GM18870 (cell line): ENCODE data around the gene TFF2.

Experiments used
- ATAC-seq: cut with Tn5 transposase; IDR thresholded peaks from one replicate; pipeline ENCODE4 v1.9.1; 2021; ENCODE audit warnings: moderate library complexity; ENCODE audit not compliant: unreplicated experiment

Gene TFF2

DNA sequence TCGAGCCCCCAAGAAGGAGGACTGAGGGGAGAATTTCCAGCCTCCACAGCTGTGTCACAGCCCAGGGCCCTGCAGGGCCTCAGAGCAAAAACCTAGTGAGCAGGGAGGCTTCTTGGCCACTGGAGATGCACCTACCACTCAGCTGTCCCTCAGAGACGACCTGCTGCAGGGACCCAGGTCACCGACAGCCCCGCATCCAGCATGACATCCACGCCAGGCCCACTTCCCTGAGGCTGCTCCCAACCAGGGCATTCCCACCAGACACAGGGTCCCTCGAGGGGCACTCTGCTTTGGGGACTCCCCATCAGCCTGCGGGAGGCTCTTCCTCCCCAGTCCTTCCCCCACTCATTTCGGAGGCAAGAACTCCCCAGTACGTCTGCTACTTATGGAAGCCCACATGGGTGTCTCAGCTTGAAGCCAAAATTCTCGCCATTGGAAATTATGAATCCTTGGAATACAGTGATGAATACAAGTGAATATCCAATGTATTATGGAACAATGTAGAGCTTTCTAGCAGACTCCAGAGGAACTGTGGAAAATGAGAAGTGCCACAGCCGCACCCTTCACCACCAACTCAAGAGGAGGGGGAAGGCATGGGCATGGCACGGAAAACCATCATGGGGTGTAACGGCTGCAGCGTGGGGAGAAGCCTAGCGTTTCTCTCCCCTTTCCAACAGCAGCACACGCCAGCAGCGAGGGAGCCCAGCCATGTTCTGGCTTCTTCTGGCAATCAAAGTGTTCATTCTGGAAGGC is 42.5 kb downstream of the TFF2 start:
- ATAC-seq: no peak

DNA sequence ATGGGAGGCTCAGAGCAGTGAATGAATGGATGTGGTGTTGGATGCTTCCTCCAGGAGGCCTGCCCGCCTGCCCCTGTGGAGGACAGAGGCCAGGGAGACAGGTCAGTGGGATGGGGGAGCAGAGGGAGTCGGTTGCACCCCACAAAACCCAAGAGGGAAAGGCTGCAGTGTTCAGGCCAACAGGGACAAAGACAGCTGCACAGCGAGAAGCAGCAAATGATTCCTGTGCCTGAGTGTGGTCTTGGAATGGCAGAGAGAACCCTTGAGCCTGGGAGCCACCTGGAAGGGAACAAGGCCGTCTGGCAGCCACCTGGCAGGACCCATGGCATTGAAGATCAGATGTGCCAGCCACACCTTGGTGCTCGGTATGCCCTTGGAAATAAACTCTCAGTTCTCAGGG is 43.7 kb downstream of the TFF2 start:
- no peak for ATAC-seq

DNA sequence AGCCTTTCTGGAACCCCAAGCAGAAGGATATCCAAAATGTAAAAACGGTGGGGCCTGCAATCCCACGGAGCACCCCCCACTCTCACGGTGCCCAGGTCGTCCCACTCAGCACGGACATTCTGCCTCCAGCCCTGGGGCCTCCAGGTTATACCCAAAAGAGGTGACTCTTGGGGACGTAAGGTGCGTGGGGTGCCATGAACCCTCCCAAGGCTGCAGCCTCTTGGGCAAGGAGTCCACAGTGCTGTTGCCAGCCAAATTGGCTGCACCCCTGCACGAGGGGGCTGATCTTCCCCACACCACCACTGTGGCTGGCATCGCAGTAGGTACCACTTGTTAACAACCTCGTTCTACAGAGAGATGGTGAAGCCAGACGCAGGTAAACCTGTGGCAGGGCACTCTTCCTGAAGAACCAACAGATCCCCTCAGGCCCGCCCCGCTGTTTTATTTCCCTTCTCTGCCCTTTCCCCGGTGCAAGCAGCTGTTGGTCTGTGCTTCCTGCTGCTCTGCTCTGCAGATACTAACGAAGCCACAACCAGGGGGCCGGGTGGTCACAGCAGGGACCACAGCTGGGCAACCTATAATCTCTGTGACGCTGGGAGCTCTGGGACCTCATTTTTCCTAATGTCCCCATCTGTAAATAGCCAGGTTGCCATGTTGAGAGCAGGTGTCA is 44.3 kb downstream of the TFF2 start:
- ATAC-seq: no peak

DNA sequence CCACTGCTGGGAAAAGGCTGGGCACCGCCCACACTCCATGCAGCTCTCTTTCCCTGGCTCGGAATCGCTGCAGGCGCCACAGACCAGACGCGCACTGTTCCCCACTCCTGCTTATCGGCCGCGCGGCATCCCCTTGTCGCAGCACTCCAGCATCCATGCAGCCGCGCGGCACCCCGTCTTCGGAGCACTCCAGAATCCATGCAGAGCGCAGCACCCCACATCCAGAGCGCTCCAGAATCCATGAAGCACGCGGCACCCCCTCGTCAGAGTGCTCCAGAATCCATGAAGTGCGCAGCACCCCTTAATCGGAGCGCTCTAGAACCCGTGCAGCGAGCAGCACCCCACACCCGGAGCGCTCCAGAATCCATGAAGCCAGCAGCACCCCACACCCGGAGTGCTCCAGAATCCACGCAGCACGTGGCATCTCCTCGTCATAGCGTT is 45.1 kb downstream of the TFF2 start:
- ATAC-seq: no peak

DNA sequence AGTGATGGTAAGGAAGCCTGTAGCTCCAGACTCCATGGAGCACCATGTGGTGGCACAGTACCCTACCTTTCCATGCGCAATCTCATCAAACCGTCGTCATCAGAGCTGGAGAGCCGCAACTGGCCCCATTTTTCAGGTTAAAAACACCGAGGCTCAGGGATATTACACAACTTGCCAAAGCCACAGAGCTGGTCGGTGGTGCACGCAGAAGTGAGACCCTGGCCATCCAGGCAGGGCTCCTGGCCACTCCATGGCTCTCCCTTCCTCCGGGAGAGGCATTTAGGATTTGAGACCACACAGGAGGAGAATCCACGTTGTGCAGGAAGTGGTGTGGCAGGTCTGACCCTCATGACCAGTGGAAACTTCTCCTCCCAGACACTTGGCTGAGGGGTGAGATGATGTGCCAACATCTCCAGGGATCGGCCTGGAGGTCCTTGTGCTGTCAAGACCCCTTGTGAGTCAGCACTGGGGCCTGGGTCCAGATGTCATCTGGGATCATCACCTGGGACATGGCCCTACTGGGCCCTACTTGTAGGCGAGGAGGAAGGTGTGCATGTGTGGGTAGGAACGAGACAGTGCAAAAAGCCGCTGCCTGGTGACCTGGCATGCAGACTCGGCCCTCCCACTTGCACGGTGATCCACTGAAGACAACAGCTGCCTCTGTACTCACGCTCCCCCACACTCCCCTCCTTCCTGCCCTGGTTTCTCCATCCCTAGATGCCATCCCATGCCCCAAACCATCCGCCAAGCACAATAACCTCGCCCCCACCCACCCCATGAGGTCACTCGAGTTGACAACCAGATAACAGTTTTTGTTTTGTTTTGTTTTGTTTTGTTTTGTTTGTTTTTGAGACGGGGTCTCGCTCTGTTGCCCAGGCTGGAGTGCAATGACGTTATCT is 46.0 kb downstream of the TFF2 start:
- no peak for ATAC-seq

DNA sequence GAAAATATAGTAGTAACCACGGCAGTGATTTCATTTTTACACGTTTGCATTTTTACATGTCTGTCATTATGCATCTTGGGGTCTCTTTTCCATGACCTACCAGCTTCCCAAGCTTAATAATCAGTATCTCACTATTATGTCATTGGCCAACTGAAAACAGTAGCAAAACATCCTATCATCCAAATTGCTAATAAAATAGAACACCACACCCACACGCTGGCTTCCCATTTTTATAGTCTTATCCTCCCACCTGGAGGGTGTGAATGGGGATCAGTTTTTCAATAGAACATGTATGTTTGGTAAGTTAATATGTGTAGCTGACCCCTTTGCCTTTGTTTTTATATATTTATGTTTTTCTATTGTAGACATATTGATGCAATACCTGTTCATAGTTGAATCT is 47.4 kb downstream of the TFF2 start:
- no peak for ATAC-seq

DNA sequence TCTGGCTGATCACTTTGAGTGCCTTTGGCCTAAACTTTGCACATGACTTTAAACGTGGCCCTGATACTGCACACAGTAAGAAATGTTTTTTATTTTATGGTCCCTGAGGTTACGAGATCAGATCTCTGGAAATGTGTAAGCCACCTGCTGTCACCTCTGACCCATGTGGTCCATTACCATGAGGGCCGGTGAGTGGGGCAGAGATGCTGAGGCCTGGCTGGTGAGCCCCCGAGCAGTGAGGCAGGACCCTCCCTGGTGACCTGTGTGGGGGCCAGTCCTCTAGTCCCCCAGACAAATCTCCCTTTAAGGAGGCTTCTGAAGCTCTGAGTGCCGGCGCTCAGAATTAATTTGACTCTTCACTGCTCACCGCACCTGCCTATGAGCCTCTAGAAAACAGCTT is 48.0 kb downstream of the TFF2 start:
- ATAC-seq: no peak

DNA sequence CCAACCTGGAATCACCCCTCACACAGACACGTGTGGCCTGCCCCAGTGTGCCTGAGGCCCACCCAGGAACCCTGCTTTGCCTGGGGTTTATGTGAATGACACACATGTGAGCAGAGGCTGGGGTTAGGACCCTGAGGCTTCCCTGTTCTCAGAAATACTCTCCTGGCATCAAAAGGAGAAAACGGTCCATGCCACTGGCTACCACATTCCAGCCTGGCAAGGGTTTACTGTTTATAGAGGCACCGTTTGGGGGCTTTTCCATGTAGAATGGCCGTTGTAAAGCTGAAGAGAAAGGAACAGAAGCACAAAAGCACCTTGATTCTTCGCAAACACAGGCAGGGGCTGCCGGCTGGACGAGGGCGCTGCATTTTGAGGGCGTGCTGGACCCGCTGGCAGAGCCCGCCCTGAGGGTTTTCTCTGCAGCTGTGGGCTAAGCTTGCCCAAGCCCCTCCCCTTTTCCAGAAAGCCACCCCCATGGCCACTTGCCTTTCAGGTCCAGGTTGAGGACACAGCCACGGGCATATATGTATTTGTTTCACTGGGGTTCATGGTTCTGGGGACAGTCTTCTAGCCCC is 48.6 kb downstream of the TFF2 start:
- ATAC-seq: no peak

DNA sequence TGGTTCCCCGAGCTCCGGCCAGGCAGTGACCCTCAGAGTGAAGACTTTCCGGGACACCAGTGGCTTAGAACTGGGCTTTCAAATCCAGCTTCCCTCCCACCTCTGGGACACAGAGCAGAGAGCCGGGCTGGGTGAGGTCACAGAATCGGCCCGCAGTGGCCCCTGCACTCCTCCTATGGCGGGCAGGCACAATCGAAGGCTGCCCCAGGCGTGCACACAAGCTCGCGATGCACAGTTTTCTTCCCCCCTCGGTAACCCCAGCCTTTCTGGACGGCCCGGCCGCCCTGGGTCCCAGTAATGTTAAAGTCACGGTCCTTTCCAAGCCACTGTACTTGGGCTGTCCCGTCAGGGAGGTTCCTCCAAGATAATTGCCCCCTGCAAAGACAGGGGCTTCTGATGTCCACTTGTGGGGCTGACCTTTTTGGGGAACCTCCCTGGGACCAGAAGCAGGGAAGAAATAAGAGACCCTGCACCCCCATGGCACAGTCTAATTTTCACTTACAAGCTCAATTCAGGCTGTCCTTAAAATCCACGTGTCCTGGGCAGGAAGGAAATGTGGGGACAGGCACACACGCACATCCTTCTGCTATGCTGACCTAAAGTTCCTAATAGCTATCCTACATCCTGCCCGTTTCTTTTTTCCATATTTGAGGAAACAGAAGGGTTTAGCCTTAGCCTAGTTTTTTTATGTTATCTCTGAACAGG is 49.3 kb downstream of the TFF2 start:
- ATAC-seq: no peak

DNA sequence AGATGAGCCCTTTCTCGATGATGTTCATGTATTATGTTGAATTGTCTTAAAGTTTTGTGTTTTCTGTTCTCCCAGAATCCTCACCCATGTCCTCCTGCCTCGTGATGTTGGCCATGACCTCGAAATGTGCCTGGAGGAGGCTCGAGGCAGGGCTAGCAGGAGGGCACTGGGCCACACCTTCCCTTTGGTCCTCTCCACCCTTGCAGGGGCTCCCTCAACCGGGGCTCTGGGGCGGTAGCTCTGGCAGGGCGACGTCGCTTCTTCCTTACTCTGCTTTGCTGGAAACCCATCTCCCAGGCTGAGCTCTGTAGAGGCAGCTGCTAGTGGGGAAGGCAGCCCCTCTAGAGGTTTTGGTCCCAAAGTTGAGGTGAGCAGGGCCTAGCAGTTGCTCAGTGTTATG is 49.8 kb downstream of the TFF2 start:
- no peak for ATAC-seq

DNA sequence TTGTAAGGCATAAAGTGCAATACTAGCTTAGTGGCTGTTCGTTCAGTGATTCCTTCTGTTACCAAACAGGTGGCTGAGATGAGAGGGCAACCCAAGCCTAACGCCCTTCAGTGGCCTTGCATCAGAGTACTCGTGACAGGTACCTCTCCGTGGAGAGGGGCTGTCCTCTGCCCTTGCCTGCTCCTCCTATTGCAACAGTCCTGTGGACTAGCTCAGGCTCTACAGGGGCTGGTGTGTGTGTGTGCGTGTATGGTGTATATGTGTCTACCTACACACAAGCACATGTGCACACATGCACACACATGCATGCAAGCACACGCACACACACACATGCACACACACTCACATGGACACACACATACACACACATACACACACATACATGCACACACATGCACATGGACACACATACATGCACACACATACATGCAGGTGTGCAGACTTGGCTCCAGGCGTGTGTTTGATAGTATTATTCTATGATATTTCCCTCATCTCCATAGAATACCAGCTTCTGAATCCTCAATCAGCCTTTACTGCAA is 50.7 kb downstream of the TFF2 start:
- ATAC-seq: no peak

DNA sequence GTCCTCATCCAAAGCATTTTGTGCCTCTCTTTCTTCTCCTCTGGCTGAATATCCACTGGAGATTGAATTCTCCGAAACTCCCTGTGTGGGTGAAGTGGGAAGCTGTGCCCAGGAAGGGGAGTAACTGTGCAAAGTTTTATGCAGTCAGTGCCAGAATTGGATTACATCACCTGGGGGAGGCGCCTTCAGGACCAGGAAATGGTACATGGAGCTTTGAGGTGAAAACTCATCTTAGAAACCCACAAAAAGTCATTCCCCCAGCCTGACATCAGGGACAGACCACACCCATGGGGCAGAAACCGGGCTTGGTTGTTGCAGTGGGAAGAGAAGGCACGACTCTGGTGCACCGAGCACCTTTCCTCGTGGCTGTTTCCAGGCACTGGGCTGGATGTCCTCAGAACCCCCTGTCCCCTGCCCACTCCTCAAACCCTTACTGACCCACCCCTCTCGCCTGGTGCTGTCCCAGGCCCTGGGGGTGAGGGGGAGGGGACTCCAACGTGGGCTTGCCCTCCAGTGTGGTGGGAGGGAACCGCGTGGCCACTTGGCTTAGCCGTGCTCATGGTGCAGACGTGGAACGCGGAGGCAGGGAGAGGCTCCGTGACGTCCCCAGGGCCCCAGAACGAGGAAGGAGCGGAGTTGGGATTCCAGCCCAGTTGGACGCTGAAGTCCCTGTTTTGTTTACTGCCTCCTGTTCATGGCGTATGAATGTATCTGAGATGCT is 51.3 kb downstream of the TFF2 start:
- no peak for ATAC-seq

DNA sequence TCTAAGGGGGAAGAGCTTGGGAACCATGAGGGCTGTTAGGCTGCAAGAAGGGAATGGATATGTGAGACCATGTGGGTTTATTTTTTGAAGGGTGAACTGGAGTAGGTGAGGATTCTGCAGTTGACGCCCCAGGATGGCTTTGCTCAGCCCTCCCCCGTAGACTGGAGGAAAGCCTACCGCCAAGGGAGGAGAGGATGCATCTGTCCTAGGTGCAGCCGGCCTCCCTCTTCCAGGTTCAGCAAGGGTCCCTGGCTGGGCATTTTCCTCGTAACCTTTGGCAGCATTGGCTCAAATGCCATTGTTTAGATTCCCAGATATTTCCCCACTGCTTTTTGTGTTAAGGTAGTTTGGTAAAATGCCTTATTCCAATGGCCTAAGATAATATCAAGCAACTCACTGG is 52.1 kb downstream of the TFF2 start:
- ATAC-seq: no peak

DNA sequence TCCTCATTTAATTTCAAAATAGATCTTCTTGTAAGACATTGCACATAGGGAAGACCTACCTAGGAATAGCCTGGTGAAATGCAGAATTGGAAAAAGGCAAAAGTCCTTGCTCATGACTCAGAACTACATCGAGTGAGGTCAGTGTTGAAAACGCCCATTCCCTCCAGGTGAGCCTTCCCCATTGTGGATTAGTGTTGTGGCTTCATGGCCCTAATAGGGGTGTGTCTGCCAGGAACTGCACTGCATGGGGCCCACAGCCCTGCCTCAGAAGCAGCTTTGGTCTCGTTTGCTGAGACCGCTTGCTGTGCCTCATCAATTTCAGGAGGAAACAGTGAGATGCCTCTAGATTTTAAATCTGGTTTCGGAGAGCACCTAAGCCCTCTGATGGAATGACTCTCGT is 52.6 kb downstream of the TFF2 start:
- no peak for ATAC-seq

DNA sequence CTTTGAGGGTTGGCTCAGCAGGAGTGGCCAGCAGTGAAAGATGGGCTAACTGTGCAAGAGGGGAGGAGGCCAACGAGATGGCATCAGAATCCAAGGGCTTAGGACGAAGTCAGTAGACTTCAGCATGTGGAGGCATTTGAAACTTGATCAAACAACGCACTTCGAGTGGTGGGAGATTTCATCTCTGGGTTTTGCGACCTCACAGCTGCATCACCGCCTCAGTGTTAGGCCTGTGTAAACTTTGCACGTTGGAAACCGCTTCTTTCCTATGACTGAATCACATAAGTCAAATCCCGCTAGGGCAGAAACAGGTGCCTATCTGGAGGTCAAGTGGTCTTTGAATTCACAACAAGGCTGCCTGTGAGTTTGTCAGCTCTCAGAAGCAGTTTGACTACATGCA is 53.4 kb downstream of the TFF2 start:
- no peak for ATAC-seq

DNA sequence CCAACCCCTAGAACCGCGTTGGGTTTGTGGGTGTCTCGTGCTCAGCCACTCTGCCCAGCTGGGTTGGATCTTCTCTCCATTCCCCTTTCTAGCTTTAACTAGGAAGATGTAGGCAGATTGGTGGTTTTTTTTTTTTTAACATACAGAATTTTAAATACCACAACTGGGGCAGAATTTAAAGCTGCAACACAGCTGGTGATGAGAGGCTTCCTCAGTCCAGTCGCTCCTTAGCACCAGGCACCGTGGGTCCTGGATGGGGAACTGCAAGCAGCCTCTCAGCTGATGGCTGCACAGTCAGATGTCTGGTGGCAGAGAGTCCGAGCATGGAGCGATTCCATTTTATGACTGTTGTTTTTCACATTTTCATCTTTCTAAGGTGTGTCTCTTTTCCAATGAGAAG is 54.3 kb downstream of the TFF2 start:
- ATAC-seq: no peak
